ENCODE measurements around the gene OAT.
A peak's percentile ranks its signal among the peaks of the same experiment; 100 is the strongest.
"Not testable (repeated sequence)": the region's sequence is repeated elsewhere in the genome, so short reads cannot be mapped to it uniquely, and the experiment has no call there.

Gene OAT

DNA sequence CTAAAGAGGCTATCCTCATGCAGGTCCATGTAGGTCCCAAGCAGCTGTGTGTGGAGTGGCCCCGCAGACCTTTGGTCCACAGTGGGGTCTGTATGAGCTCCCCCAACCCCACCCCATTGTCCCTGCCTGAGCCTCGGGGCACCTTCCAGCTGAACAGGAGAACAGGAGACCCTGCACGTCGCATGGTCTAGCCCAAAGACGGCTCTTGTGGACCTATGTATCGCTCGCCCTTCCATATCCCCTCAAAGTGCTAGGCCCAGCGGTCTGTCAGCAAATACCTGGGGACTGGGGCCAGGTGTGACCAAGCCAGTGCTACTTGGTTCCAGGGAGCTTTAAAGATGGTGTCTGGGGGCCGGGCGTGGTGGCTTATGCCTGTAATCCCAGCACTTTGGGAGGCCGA, 43.0 kb downstream of the OAT start:
- no peak for DNase-seq

GRCh38 chr10:124375353-124375614, 43.4 kb downstream of the OAT start:
- DNase-seq, result no peak

GRCh38 chr10:124374535-124375352, 44.0 kb downstream of the OAT start:
- no peak for DNase-seq

DNA sequence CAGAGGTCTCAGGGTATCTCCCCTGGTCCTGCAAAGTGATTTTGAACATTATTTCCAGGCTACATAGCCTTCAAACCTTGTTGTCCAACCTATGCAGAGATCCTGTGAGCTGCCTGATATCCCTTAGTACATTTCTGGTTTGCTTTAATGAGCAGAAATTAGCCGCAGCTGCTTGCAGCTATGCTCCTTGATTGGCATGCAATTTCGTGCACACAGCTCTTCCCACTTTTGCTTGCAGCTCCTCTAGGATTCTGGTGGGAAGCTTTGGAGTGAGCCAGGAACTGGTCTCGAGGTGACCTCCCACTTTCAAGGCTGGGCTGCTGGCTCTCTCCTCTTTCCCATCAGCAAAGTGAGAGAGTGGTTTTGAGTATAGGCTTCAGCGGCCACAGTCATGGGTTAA, 45.8 kb downstream of the OAT start:
- DNase-seq, result no peak

- no peak for DNase-seq
These were observed 48.3 kb downstream of the OAT start for GRCh38 chr10:124370426-124370825.

GRCh38 chr10:124369986-124370385, 48.7 kb downstream of the OAT start:
- no peak for DNase-seq

DNA sequence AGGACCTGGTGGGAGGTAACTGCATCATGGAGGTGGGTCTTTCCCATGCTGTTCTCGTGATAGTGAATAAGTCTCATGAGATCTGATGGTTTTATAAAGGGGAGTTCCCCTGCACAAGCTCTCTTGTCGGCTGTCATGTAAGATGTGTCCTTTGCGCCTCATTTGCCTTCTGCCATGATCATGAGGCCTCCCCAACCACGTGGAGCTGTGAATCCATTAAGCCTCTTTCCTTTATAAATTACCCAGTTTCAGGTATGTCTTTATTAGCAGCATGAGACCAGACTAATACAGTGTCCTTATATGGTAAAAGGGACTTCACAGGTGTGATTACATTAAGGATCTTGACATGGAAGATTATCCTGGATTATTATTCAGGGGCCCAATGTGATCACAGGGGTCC, 49.2 kb downstream of the OAT start:
- not testable (repeated sequence) for DNase-seq

DNA sequence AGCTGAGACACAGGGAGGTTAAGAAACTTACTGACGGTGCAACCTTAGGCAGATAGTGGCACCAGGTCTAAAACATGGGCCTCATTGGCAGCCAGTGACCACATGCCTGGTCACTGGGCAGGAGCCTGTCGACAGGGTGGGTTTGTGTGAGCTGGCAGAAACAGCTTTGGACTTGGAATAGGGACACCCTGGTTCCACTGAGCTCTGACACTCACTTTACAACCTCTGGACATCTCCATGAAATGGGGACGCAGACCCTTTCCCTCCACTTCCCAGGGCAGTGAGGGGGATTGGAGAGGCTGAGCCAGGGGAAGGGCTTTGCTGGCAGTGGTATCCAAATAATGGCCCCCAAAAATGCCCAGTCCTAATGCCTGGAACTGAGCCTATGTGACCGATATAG, 49.7 kb downstream of the OAT start:
- DNase-seq, result no peak

DNA sequence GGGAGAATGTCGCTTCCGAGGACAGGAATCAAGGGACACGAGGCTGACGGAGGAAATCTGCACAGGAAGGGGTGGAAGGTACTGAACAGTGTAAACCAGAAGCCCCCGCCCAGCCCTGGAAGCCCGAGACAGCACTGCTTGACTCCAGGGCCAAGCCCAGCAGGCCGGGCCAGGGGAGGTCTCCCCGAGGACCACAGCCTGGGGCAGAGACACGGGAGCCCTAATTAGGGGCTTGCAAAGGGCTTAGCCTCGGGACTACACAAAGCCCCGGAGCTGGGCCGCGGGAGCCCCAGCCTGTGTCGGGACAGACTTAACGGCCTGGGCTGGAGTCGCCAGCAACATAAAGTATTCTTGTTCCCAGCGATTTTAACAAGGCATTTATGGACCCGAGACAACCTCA, 50.8 kb downstream of the OAT start:
- no peak for DNase-seq

DNA sequence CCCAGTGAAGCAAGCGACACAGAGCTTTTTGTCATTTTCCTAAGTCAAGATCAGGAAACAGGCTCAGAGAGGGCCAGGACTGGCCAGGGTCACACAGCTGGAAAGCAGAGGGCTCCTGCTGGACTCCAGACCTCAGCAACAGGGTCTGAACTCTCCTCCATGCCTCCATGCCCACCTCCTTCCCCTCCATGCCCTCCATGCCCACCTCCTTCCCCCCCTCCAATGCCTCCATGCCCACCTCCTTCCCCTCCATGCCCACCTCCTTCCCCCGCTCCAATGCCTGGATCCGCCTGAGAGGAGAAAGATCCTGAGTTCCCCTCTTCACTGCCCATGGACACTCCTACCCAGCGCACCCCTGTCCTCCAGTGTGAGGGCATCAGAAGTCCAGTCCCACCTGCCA, 51.3 kb downstream of the OAT start:
- DNase-seq, result no peak

DNA sequence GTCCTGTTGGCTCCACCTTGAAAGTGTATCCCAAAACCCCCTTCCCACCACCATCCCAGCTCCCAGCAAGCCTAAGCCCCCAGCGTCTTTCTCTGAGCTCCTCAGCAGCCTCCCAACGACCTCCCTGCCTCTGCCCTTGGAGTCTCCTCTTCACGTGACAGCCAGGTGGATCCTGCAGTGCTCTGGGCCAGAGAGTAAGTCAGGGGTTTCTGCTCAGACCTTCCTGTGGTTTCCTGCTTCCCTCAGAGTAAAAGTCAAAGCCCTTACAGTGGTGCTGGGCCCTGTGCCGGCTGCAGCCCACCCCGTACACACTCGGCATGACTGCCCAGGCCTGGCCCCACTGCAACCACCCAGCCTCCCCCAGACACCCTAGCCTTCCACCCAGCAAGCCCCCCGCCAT, 51.9 kb downstream of the OAT start:
- DNase-seq, result no peak

GRCh38 chr10:124366343-124366742, 52.4 kb downstream of the OAT start:
- DNase-seq, result no peak

- DNase-seq, result no peak
These were observed 54.0 kb downstream of the OAT start for GRCh38 chr10:124364674-124365073.

DNA sequence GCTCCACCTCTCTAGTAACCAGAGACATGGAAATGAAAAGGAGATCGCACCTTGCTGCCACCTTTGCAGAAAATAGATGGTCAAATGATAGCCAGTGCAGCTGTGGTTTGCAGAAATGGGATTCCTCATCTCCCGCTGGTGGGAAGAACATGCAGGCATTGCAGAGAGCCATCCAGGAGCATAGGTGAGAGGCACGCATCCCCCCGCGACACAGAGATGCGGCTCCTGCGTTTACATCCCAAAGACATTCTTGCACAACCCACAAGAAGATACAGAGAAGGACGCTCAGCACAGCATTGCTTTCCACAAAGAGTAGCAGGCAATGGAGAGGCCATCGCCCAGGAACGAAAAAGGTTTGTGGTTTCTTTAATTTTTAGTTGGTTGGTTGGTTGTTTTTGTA, 56.2 kb downstream of the OAT start:
- DNase-seq, result no peak

- no peak for DNase-seq
These were observed 59.3 kb downstream of the OAT start for GRCh38 chr10:124359336-124359832.

DNA sequence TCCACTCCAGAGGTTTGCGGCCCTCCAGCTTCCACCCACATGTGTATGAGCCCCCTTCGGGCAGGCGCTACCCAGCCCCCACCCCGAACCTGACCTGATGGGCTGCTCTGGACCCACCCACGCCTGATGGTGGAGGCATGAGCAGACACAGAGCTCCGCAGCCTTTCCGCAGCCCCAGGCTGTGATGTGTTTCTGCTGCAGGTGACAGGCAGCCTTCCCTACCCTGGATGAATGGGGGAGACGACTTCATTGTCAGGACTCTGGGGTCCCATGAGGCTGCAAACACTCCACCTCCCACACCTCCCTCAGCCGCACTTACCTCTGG, 61.2 kb downstream of the OAT start:
- DNase-seq, result no peak

- DNase-seq, result no peak
These were observed 61.8 kb downstream of the OAT start for GRCh38 chr10:124356701-124357560.

DNA sequence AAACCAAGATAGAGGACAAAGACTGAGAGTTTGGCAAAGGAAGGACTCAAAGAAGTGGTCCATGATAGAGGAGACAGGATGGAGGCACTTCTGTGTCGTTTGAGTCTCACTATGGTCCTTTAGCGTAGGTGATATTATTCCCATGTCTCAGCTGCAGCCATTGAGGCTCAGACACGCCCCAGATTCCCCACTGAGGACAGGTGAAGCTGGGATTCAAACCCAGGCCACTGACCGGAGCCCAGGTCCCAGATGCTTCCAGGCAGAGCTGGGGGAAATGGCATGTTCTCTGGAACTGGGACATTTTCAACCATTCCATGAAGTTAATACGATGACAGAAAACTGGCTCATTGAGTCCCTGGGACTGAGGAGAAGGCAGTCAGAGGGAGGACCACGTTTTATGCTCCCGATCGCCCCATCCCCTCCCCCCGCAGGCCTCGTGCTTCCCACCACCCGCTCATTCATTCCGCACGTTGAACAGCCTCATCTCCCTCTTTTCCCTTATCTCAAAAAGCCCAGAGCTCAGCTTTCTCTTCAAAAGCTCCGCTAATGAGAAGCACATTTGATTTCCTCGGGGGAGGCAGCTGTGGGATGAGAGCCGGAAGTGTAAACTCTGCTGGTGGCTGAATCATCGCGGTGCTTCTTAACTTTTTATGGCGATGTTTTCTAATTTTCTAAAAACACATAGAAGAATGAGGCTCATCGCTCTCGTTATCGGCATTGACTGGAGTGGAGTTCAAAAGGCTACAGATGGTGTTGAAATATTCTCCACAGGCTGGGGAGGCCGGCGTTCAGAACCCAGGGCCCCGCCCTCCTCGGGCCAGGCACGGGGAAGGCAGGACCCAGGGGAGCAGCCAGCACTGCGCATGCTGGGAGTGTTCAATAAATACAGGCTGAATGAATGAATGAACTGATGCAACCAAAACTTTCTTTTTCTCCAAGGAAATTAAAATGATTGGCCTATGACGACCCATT, 64.0 kb downstream of the OAT start:
- peak; percentile 63 for DNase-seq

DNA sequence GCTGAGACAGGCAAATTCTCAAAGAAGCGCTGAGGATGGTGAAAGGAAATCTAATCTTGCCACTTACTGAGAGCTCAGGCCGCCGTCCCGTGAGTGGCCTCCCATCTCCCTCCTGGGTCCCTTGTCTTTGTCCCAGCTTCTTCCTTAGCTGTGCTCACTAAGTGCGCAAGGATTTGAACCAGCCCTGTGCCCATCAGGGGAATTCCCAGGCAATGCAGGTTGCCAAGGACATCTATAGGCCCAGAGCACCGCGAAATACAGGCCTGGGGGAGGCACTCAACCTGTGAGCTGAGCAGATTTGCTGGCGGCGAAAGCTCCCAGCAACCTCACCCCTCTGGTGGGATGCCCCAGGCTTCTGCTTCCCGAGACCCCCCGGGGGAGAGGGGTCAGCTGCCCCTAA, 64.8 kb downstream of the OAT start:
- no peak for DNase-seq

DNA sequence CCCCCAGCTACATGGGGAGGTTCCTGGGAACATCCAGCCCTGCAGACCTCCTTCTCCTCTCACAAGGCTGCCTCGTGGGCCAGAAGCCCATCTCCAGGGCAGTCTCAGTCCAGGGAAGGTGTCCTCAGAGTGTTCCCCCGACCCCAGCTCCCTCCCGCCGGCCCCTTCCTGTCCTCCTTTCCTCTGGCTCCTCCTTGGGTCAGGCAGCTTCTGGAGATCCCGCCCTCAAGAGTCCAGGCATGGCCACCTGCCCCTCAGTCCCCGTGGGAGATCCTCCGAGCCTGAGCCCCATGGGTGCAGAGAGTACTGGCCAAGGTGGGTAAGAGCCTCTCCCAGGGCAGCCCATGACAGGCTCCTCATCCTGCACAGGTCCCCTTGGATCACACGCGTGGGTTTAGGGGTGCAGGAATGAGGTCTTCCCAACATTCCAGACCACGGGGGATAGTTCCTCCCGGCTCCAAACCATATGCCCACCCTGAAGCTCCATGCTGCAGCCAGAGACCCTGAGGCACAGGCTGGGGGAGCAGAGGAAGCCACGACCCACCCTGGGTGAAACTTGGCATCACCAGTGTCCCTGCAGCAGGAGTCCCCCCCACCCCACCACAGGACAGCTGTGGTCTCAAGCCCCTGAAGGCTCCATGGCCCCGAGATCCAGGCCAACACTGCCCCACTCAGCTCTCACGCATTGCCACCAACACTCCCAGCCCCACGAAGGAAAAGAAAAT, 65.5 kb downstream of the OAT start:
- no peak for DNase-seq

- no peak for DNase-seq
These were observed 67.1 kb downstream of the OAT start for GRCh38 chr10:124351481-124352220.

DNA sequence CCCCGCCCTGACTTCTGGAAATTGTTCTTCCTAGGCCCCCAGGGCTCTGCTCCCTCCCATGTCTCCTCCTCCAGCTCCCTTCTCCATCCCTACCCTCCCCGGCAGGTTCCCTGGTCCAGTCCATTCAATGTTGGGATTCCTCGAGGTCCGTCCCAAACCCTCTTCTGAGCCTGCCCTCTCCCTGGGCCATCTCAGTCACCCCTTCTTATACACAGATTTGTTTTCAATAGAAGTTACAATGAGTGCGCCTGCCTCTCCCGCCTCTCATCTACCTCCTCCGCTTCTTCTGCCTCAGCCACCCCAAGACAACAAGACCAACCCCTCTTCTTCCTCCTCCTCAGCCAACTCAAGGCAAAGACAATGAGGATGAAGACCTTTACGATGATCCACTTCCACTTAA, 67.9 kb downstream of the OAT start:
- no peak for DNase-seq

Data from activated CD4-positive, alpha-beta T cell treated with anti-CD3 and anti-CD28 coated beads for 48 hours (primary cell).